Stomach (tissue), 9 donors: ENCODE measurements around the gene TCF23. TPM values are rescaled to one million over a fixed set of nuclear protein-coding genes. Genes with fewer than 3 reads are reported as not detected.
"Not testable (repeated sequence)": the region's sequence is repeated elsewhere in the genome, so short reads cannot be mapped to it uniquely, and the experiment has no call there.

Source experiments
- DNase-seq, 2 donors: peaks; one replicate each; pipeline versions ENCODE4 v3.0.0 to v3.0.0-alpha.2; 2013 to 2019
- H3K27ac ChIP-seq, 5 donors: fragments of 200-600 bp in 4 of 5; sonication (generic) in 4 of 5; one replicate each; pipeline ENCODE4 v1.5.1; 2013 to 2019; ENCODE audit warnings: mild to moderate bottlenecking in 1 of 5, moderate library complexity in 1 of 5
- H3K27me3 ChIP-seq, 3 donors: fragments of 200-600 bp; sonication (generic); one replicate each; pipeline ENCODE4 v1.5.1; 2017 to 2019; ENCODE audit warnings: mixed run types in 1 of 3
- H3K36me3 ChIP-seq, 4 donors: fragments of 200-600 bp; sonication (generic); 1 replicate in 3 of 4; 2 replicates in 1 of 4; pipeline ENCODE4 v1.5.1; 2016 to 2019
- H3K4me1 ChIP-seq, 4 donors: fragments of 200-600 bp; sonication (generic); one replicate each; pipeline ENCODE4 v1.5.1; 2016 to 2019
- H3K4me3 ChIP-seq, 4 donors: fragments of 200-600 bp; sonication (generic) in 3 of 4; one replicate each; pipeline ENCODE4 v1.5.1; 2016 to 2019; ENCODE audit warnings: mild to moderate bottlenecking in 1 of 4
- H3K9me3 ChIP-seq, 4 donors: fragments of 200-600 bp; sonication (generic); one replicate each; pipeline ENCODE4 v1.5.1; 2016 to 2019
- EP300 ChIP-seq: sonication (generic); formaldehyde crosslinking; IDR thresholded peaks from one replicate; pipeline ENCODE4 v1.6.1; 2017; ENCODE audit warnings: antibody characterized with exemption
- POLR2A ChIP-seq, 4 donors: fragments of 450-650 bp; IDR thresholded peaks; one replicate each; pipeline ENCODE4 v1.6.1; 2016; ENCODE audit warnings: antibody characterized with exemption in 4 of 4, control low read depth in 2 of 4, mild to moderate bottlenecking in 1 of 4, moderate library complexity in 1 of 4
- POLR2AphosphoS5 ChIP-seq, 3 donors: sonication (generic); formaldehyde crosslinking; IDR thresholded peaks; one replicate each; pipeline ENCODE4 v1.6.1; 2016; ENCODE audit warnings: antibody characterized with exemption in 3 of 3
- WGBS, 5 donors: extraction: QIAGEN DNeasy Blood & Tissue Kit in 3 of 5; methylation state at CpG; one replicate each; pipeline versions ENCODE4 v1.1.5 to v1.1.7; 2013 to 2018; 5-methylcytosine and 5-hydroxymethylcytosine counted together
- intact Hi-C: fragments of 100-400 bp; cut with DNase I; formaldehyde crosslinking; loops from one replicate; pipeline ENCODE4 v1.15.1; 2023; ENCODE audit warnings: low total_unique reads
- polyA plus RNA-seq, 3 donors: library from polyadenylated mRNA; stranded (reverse); fragments of 200-250 nt; gene quantifications; one replicate each; pipeline ENCODE4 v1.2.3, GENCODE V29; 2013
- total RNA-seq, 5 donors: library from RNA; depleted of rRNA; stranded (reverse); fragments of >200 nt; gene quantifications; one replicate each; pipeline versions ENCODE4 v1.1.0 to v1.2.3, GENCODE V29; 2014 to 2016
- TF ChIP-seq, protein P1 (sequence below), 7 experiments: fragments of 450-650 bp in 4 of 7; fragments of 200-600 bp in 3 of 7; sonication (generic) in 3 of 7; IDR thresholded peaks; one replicate each; pipeline ENCODE4 v1.5.1; 2016 to 2019; ENCODE audit warnings: antibody characterized with exemption in 7 of 7, control low read depth in 2 of 7, mild to moderate bottlenecking in 1 of 7
- donor health status: healthy with polysubstance abuse.
- donor health status: Bipolar disorder and iron deficiency.
- donor health status: healthy.

TCF23 gene
- total and polyA plus RNA-seq, 8 donors = 0.03 TPM; not detected in 7

DNA sequence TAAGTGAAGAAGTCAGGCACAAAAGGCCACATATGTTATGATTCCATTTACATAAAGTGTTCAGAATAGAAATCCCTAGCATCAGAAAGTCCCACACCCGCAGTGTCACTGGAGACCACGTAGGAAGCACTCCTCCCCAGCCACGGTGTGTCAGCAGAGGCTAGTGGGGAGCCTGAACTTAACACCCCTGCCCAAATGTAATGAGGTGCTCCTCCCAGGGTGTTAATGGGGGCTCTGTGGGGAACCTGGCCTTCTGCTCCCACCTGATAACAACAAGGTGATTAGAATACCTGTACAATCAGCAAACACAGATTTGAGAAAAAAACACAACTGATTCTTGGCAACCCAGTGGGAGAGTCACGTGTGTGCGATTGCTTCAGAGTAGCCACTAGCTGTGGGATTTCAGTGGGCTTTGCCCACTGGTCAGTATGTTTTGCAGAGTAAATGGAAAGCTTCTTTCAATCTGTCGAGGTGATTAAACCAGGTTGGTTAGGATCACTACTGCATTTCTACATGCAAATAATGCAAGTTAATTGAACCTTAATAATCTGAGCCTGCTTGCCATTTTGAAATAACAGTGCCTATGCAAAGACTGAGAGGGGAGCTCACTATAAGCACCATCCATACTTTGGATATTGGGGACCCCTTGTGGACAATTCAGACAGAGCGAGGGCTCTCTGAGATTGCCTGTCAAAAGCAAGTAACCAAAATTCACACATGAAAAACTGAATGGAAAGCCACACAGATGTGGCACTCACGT, 42.4 kb downstream of the TCF23 start:
- H3K9me3 ChIP-seq = no peaks in the 10 kb centered on the region
- WGBS, 5 donors = 34 to 41% (median 37%) methylated on average over 8 of the region's 8 CpGs
- peaks cover 0 to 8% (median 0%) of the 10 kb centered on the region in 4 donors for H3K4me1 ChIP-seq
- no peak for TF ChIP-seq POLR2AphosphoS5 (IDR thresholded peaks at IDR 0.05)
- TF ChIP-seq, protein P1, sequence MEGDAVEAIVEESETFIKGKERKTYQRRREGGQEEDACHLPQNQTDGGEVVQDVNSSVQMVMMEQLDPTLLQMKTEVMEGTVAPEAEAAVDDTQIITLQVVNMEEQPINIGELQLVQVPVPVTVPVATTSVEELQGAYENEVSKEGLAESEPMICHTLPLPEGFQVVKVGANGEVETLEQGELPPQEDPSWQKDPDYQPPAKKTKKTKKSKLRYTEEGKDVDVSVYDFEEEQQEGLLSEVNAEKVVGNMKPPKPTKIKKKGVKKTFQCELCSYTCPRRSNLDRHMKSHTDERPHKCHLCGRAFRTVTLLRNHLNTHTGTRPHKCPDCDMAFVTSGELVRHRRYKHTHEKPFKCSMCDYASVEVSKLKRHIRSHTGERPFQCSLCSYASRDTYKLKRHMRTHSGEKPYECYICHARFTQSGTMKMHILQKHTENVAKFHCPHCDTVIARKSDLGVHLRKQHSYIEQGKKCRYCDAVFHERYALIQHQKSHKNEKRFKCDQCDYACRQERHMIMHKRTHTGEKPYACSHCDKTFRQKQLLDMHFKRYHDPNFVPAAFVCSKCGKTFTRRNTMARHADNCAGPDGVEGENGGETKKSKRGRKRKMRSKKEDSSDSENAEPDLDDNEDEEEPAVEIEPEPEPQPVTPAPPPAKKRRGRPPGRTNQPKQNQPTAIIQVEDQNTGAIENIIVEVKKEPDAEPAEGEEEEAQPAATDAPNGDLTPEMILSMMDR (IDR thresholded peaks at IDR 0.05) = peak in 4 of 7 experiments; percentile 45 to 60 (median 51)
- intact Hi-C loops = no loop called here
- no peaks in the 10 kb centered on the region for H3K36me3 ChIP-seq
- no peak overlapping the region for H3K4me3 ChIP-seq
- no peak overlapping the region for H3K27ac ChIP-seq
- peak; percentile 53 to 81 for DNase-seq
- H3K27me3 ChIP-seq = no peaks in the 10 kb centered on the region

DNA sequence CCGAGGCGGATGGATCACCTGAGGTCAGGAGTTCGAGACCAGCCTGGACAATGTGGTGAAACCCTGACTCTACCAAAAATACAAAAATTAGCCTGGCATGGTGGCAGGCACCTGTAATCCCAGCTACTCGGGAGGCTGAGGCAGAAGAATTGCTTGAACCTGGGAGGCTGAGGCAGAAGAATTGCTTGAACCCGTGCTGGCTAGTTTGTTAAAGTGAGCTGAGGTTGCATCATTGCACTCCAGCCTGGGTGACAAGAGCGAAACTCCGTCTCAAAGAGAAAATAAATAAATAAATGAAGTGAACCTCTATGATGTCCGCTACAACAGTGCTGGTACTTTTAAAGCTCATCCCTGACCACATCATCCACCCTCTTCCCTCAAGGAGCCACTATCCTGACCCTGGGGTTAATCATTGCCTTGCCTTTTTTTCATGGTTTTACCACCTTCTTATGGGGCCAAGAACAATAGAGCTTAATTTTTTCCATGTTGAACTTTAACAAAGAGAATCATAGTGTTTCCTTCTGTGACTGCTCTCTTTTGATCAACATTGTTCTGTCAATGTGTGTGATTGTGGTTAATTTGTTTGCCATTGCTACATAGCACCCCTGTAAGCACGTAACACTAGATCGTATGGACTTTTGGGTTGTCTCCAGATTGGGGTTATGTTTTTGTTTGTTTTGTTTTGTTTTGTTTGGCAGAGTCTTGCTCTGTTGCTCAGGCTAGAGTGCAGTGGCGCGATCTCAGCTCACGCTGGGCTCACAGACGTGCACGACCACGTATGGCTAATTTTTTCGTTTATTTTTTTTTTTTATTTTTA, 45.9 kb downstream of the TCF23 start:
- peaks cover 0 to 5% (median 3%) of the 10 kb centered on the region in 4 donors for H3K36me3 ChIP-seq
- TF ChIP-seq POLR2A (IDR thresholded peaks at IDR 0.05) (no peak), EP300 (no peak)
- H3K27me3 ChIP-seq = no peaks in the 10 kb centered on the region
- H3K27ac ChIP-seq = no peak overlapping the region
- no peak overlapping the region for H3K4me3 ChIP-seq
- WGBS, 5 donors = 48 to 62% (median 56%) methylated on average over 17 of the region's 17 CpGs
- peaks cover 0 to 8% (median 0%) of the 10 kb centered on the region in 4 donors for H3K4me1 ChIP-seq
- no peak for DNase-seq
- intact Hi-C loops = no loop called here
- H3K9me3 ChIP-seq = no peaks in the 10 kb centered on the region

GRCh38 chr2:27195799-27196198, 47.0 kb downstream of the TCF23 start:
- H3K9me3 ChIP-seq, H3K27me3 ChIP-seq, intact Hi-C loops, H3K4me1 ChIP-seq, H3K4me3 ChIP-seq, H3K27ac ChIP-seq, DNase-seq: not testable (repeated sequence)
- peaks cover 7 to 16% (median 13%) of the 10 kb centered on the region in 4 donors for H3K36me3 ChIP-seq
- 86 to 99% (median 94%) methylated on average over 3 of the region's 3 CpGs for WGBS, 5 donors

DNA sequence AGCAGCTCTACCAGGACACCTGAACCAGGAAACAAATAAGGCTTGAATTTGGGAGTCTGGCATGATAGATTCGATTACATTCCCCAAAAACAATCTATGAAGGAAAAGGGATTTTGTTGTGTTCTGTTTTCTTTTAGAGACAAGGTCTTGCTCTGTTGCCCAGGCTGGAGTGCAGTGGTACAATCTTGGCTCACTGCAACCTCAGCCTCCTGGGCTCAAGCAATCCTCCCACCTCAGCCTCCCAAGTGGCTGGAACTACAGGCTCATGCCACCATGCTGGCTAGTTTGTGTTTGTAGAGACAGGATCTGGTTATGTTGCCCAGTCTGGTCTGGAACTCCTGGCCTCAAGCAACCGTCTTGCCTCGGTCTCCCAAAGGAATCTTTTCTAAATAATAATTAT, 49.3 kb downstream of the TCF23 start:
- intact Hi-C loops, H3K27ac ChIP-seq: not testable (repeated sequence)

GRCh38 chr2:27198627-27199026, 49.8 kb downstream of the TCF23 start:
- H3K36me3 ChIP-seq = peaks cover 22 to 43% (median 42%) of the 10 kb centered on the region in 4 donors
- intact Hi-C loops = no loop called here
- TF ChIP-seq EP300 = no peak
- TF ChIP-seq POLR2AphosphoS5 (IDR thresholded peaks at IDR 0.05) = no peak
- TF ChIP-seq, protein P1 (IDR thresholded peaks at IDR 0.05) = no peak
- no peak for TF ChIP-seq POLR2A (IDR thresholded peaks at IDR 0.05)
- WGBS, 5 donors = 59 to 76% (median 64%) methylated on average over 2 of the region's 2 CpGs
- no peak for DNase-seq
- H3K4me1 ChIP-seq = peaks cover 0 to 8% (median 0%) of the 10 kb centered on the region in 4 donors
- no peaks in the 10 kb centered on the region for H3K27me3 ChIP-seq
- H3K4me3 ChIP-seq = no peak overlapping the region
- no peaks in the 10 kb centered on the region for H3K9me3 ChIP-seq
- no peak overlapping the region for H3K27ac ChIP-seq

More for the DNA sequence above, 49.3 kb downstream of the TCF23 start:
- H3K4me3 ChIP-seq, H3K9me3 ChIP-seq, DNase-seq, H3K4me1 ChIP-seq, H3K27me3 ChIP-seq: not testable (repeated sequence)
- WGBS, 5 donors = 84 to 97% (median 92%) methylated on average over 3 of the region's 3 CpGs
- peaks cover 19 to 37% (median 36%) of the 10 kb centered on the region in 4 donors for H3K36me3 ChIP-seq
